ENCODE results near the gene ULBP1. TPM values are rescaled to one million over a fixed set of nuclear protein-coding genes. Genes with fewer than 3 reads are reported as not detected.

Gene ULBP1
- total and polyA plus RNA-seq, 3 experiments from 2014 or later = 0.60 to 0.74 TPM; not detected in 1

GRCh38 chr6:149978610-149979009 is 14.9 kb downstream of the ULBP1 start:
- peaks cover 22% of the 10 kb centered on the region for H3K27me3 ChIP-seq (ENCODE audit: insufficient read depth, low read length, poor library complexity, severe bottlenecking)
- Mint-ChIP-seq H3K4me3 (no peak overlapping the region), H3K27me3 (peaks cover 72 to 77% of the 10 kb centered on the region in 2 donors), H3K36me3 (no peaks in the 10 kb centered on the region), H3K9me3 (no peaks in the 10 kb centered on the region), H3K4me1 (peaks cover 3 to 8% (median 7%) of the 10 kb centered on the region in 3 donors), H3K27ac (no peak overlapping the region)
- ChIA-PET POLR2A (no interaction called here), CTCF (no interaction called here)
- no peaks in the 10 kb centered on the region for H3K36me3 ChIP-seq (ENCODE audit: insufficient read depth, low read length)
- no peak overlapping the region for H3K4me3 ChIP-seq (ENCODE audit: low read length)
- no peak overlapping the region for H3K27ac ChIP-seq (ENCODE audit: low read depth, low read length)
- H3K4me1 ChIP-seq (ENCODE audit: insufficient read depth, low read length) = no peaks in the 10 kb centered on the region
- no peak for DNase-seq
- no peaks in the 10 kb centered on the region for H3K9me3 ChIP-seq (ENCODE audit: low read length)

- Mint-ChIP-seq H3K4me1 (peaks cover 3 to 8% (median 7%) of the 10 kb centered on the region in 3 donors), H3K27me3 (peaks cover 66 to 73% of the 10 kb centered on the region in 2 donors), H3K36me3 (no peaks in the 10 kb centered on the region), H3K9me3 (no peaks in the 10 kb centered on the region), H3K4me3 (no peak overlapping the region), H3K27ac (no peak overlapping the region)
- peaks cover 23% of the 10 kb centered on the region for H3K27me3 ChIP-seq (ENCODE audit: insufficient read depth, low read length, poor library complexity, severe bottlenecking)
- H3K4me1 ChIP-seq (ENCODE audit: insufficient read depth, low read length) = no peaks in the 10 kb centered on the region
- ChIA-PET CTCF (no interaction called here), POLR2A (no interaction called here)
- no peak overlapping the region for H3K4me3 ChIP-seq (ENCODE audit: low read length)
- H3K27ac ChIP-seq (ENCODE audit: low read depth, low read length) = no peak overlapping the region
- H3K36me3 ChIP-seq (ENCODE audit: insufficient read depth, low read length) = no peaks in the 10 kb centered on the region
- no peak for DNase-seq
- no peaks in the 10 kb centered on the region for H3K9me3 ChIP-seq (ENCODE audit: low read length)
Measured at GRCh38 chr6:149979293-149979692, 15.6 kb downstream of the ULBP1 start.

- Mint-ChIP-seq H3K4me1 (peaks cover 0 to 10% (median 4%) of the 10 kb centered on the region in 3 donors), H3K27me3 (peaks cover 77 to 79% of the 10 kb centered on the region in 2 donors), H3K27ac (no peak overlapping the region), H3K36me3 (no peaks in the 10 kb centered on the region), H3K4me3 (no peak overlapping the region), H3K9me3 (peaks cover 2 to 9% (median 7%) of the 10 kb centered on the region in 5 donors)
- H3K4me3 ChIP-seq (ENCODE audit: low read length) = no peak overlapping the region
- H3K36me3 ChIP-seq (ENCODE audit: insufficient read depth, low read length) = no peaks in the 10 kb centered on the region
- H3K9me3 ChIP-seq (ENCODE audit: low read length) = no peaks in the 10 kb centered on the region
- H3K4me1 ChIP-seq (ENCODE audit: insufficient read depth, low read length) = no peaks in the 10 kb centered on the region
- H3K27ac ChIP-seq (ENCODE audit: low read depth, low read length) = no peak overlapping the region
- no peak for DNase-seq
- ChIA-PET POLR2A (no interaction called here), CTCF (no interaction called here)
- peaks cover 58% of the 10 kb centered on the region for H3K27me3 ChIP-seq (ENCODE audit: insufficient read depth, low read length, poor library complexity, severe bottlenecking)
Measured at GRCh38 chr6:149983145-149983544, 19.4 kb downstream of the ULBP1 start.

- peaks cover 7 to 21% (median 16%) of the 10 kb centered on the region in 5 donors for H3K9me3 Mint-ChIP-seq
- H3K27ac ChIP-seq (ENCODE audit: low read depth, low read length) = no peak overlapping the region
- no peaks in the 10 kb centered on the region for H3K9me3 ChIP-seq (ENCODE audit: low read length)
- H3K27me3 Mint-ChIP-seq = peaks cover 81 to 82% of the 10 kb centered on the region in 2 donors
- ChIA-PET POLR2A (no interaction called here), CTCF (no interaction called here)
- H3K4me1 ChIP-seq (ENCODE audit: insufficient read depth, low read length) = peaks cover 12% of the 10 kb centered on the region
- no peaks in the 10 kb centered on the region for H3K36me3 ChIP-seq (ENCODE audit: insufficient read depth, low read length)
- H3K4me3 Mint-ChIP-seq = no peak overlapping the region
- H3K36me3 Mint-ChIP-seq = no peaks in the 10 kb centered on the region
- H3K27ac Mint-ChIP-seq = no peak overlapping the region
- no peak for DNase-seq
- peaks cover 66% of the 10 kb centered on the region for H3K27me3 ChIP-seq (ENCODE audit: insufficient read depth, low read length, poor library complexity, severe bottlenecking)
- H3K4me3 ChIP-seq (ENCODE audit: low read length) = no peak overlapping the region
- H3K4me1 Mint-ChIP-seq = peaks cover 8 to 18% (median 12%) of the 10 kb centered on the region in 3 donors
Measured at GRCh38 chr6:149984773-149985172, 21.0 kb downstream of the ULBP1 start.

GRCh38 chr6:149985481-149985937 is 21.8 kb downstream of the ULBP1 start:
- no peak overlapping the region for H3K4me3 Mint-ChIP-seq
- H3K9me3 Mint-ChIP-seq = peaks cover 7 to 21% (median 18%) of the 10 kb centered on the region in 5 donors
- peaks cover 82 to 83% of the 10 kb centered on the region in 2 donors for H3K27me3 Mint-ChIP-seq
- no peaks in the 10 kb centered on the region for H3K36me3 Mint-ChIP-seq
- H3K4me1 Mint-ChIP-seq = peaks cover 16 to 26% (median 19%) of the 10 kb centered on the region in 3 donors
- no peaks in the 10 kb centered on the region for H3K36me3 ChIP-seq (ENCODE audit: insufficient read depth, low read length)
- DNase-seq = no peak
- H3K4me3 ChIP-seq (ENCODE audit: low read length) = no peak overlapping the region
- H3K9me3 ChIP-seq (ENCODE audit: low read length) = no peaks in the 10 kb centered on the region
- CTCF ChIA-PET = no interaction called here
- H3K27ac Mint-ChIP-seq = no peak overlapping the region
- H3K27me3 ChIP-seq (ENCODE audit: insufficient read depth, low read length, poor library complexity, severe bottlenecking) = peaks cover 73% of the 10 kb centered on the region
- H3K27ac ChIP-seq (ENCODE audit: low read depth, low read length) = no peak overlapping the region
- H3K4me1 ChIP-seq (ENCODE audit: insufficient read depth, low read length) = peaks cover 19% of the 10 kb centered on the region
- POLR2A ChIA-PET = no interaction called here

GRCh38 chr6:149987602-149988107 is 23.9 kb downstream of the ULBP1 start:
- peaks cover 85 to 86% of the 10 kb centered on the region in 2 donors for H3K27me3 Mint-ChIP-seq
- Histone ChIP-seq H3K36me3 (ENCODE audit: insufficient read depth, low read length) (no peaks in the 10 kb centered on the region), H3K9me3 (ENCODE audit: low read length) (no peaks in the 10 kb centered on the region), H3K4me3 (ENCODE audit: low read length) (no peak overlapping the region), H3K4me1 (ENCODE audit: insufficient read depth, low read length) (peaks cover 34% of the 10 kb centered on the region), H3K27ac (ENCODE audit: low read depth, low read length) (no peak overlapping the region), H3K27me3 (ENCODE audit: insufficient read depth, low read length, poor library complexity, severe bottlenecking) (peaks cover 82% of the 10 kb centered on the region)
- DNase-seq = no peak
- peaks cover 27 to 31% (median 28%) of the 10 kb centered on the region in 3 donors for H3K4me1 Mint-ChIP-seq
- H3K36me3 Mint-ChIP-seq = peaks cover 0 to 3% (median 0%) of the 10 kb centered on the region in 3 donors
- H3K27ac Mint-ChIP-seq = no peak overlapping the region
- ChIA-PET CTCF (no interaction called here), POLR2A (no interaction called here)
- H3K9me3 Mint-ChIP-seq = peaks cover 7 to 21% (median 18%) of the 10 kb centered on the region in 5 donors
- no peak overlapping the region for H3K4me3 Mint-ChIP-seq

- H3K9me3 ChIP-seq (ENCODE audit: low read length) = no peaks in the 10 kb centered on the region
- no peak overlapping the region for H3K4me3 ChIP-seq (ENCODE audit: low read length)
- peak overlapping the region in 4 of 7 donors; percentile 8 to 85 (median 52) for H3K4me3 Mint-ChIP-seq
- peaks cover 27 to 31% (median 28%) of the 10 kb centered on the region in 3 donors for H3K4me1 Mint-ChIP-seq
- H3K4me1 ChIP-seq (ENCODE audit: insufficient read depth, low read length) = peaks cover 34% of the 10 kb centered on the region
- H3K36me3 Mint-ChIP-seq = peaks cover 0 to 3% (median 0%) of the 10 kb centered on the region in 3 donors
- H3K36me3 ChIP-seq (ENCODE audit: insufficient read depth, low read length) = no peaks in the 10 kb centered on the region
- H3K27ac Mint-ChIP-seq = no peak overlapping the region
- H3K27me3 ChIP-seq (ENCODE audit: insufficient read depth, low read length, poor library complexity, severe bottlenecking) = peaks cover 75% of the 10 kb centered on the region
- H3K9me3 Mint-ChIP-seq = peaks cover 7 to 21% (median 18%) of the 10 kb centered on the region in 5 donors
- H3K27ac ChIP-seq (ENCODE audit: low read depth, low read length) = no peak overlapping the region
- POLR2A ChIA-PET = no interaction called here
- H3K27me3 Mint-ChIP-seq = peaks cover 86 to 89% of the 10 kb centered on the region in 2 donors
- CTCF ChIA-PET = no interaction called here
- no peak for DNase-seq
Measured at GRCh38 chr6:149988550-149989346, 25.0 kb downstream of the ULBP1 start.

GRCh38 chr6:149990212-149990660 is 26.5 kb downstream of the ULBP1 start:
- Mint-ChIP-seq H3K4me3 (peak overlapping the region; percentile 36 to 91 (median 79)), H3K36me3 (peaks cover 0 to 3% (median 0%) of the 10 kb centered on the region in 3 donors), H3K27ac (peak overlapping the region in 3 of 8 donors; percentile 2 to 40 (median 6)), H3K9me3 (peaks cover 7 to 21% (median 18%) of the 10 kb centered on the region in 5 donors), H3K27me3 (peaks cover 80 to 90% of the 10 kb centered on the region in 2 donors), H3K4me1 (peaks cover 27 to 31% (median 28%) of the 10 kb centered on the region in 3 donors)
- Histone ChIP-seq H3K4me3 (ENCODE audit: low read length) (peak overlapping the region; percentile 49), H3K9me3 (ENCODE audit: low read length) (no peaks in the 10 kb centered on the region), H3K36me3 (ENCODE audit: insufficient read depth, low read length) (no peaks in the 10 kb centered on the region), H3K27me3 (ENCODE audit: insufficient read depth, low read length, poor library complexity, severe bottlenecking) (peaks cover 65% of the 10 kb centered on the region), H3K27ac (ENCODE audit: low read depth, low read length) (no peak overlapping the region), H3K4me1 (ENCODE audit: insufficient read depth, low read length) (peaks cover 34% of the 10 kb centered on the region)
- POLR2A ChIA-PET = interaction anchor here (0.6 kb wide), 1 partner anchor 1399 kb away, joined by 7 read pairs; no protein-coding TSS in a partner anchor
- no peak for DNase-seq
- CTCF ChIA-PET = interaction anchor here (1.0 to 2.0 kb wide), 2 partner anchors 17 to 27 kb away, joined by 5 to 7 read pairs; no protein-coding TSS in a partner anchor
